ENCODE measurements around the gene GRK5.

DNA sequence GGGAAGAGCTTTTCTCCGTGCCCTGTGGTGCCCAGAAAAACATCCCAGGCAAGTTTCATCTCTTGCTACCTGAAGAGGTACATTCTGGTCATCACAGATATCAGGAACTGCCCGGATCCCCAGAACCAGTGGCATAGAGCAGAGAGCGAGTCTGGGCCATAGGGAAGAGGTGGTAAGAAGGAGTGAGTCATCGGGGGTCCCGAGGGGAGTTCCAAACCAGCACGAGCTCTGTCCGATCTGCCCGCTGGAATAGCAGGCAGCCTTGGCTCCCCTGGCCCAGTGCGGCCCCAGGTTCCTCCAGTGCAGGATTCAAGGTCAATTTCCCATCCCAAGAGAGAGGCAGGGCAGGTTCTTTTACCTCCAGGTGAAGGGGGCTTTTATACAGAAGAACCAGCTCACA is 210.5 kb downstream of the GRK5 start:
- TF ChIP-seq SP1 (IDR thresholded peaks at IDR 0.05) (no peak), TARDBP (IDR thresholded peaks at IDR 0.05) (no peak), CTBP1 (IDR thresholded peaks at IDR 0.05; ENCODE audit: borderline replicate concordance) (no peak), ARNT (IDR thresholded peaks at IDR 0.05) (no peak), L3MBTL2 (conservative IDR thresholded peaks at IDR 0.05) (no peak), BHLHE40 (IDR thresholded peaks at IDR 0.05; ENCODE audit: borderline replicate concordance) (no peak), FOXK2 (IDR thresholded peaks at IDR 0.05) (no peak)
- TF ChIP-seq, protein P1, sequence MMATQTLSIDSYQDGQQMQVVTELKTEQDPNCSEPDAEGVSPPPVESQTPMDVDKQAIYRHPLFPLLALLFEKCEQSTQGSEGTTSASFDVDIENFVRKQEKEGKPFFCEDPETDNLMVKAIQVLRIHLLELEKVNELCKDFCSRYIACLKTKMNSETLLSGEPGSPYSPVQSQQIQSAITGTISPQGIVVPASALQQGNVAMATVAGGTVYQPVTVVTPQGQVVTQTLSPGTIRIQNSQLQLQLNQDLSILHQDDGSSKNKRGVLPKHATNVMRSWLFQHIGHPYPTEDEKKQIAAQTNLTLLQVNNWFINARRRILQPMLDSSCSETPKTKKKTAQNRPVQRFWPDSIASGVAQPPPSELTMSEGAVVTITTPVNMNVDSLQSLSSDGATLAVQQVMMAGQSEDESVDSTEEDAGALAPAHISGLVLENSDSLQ (IDR thresholded peaks at IDR 0.05): no peak

Data from HEK293T (cell line).